LNCaP clone FGC (cell line): ENCODE measurements around the gene TRPC4AP.

Experiments
- DNase-seq: peaks from one replicate; pipeline ENCODE4 v3.0.0-alpha.2; 2011; ENCODE audit warnings: low read depth
- H3K4me3 ChIP-seq: 2 replicates; pipeline ENCODE4 v1.5.1; 2011; ENCODE audit warnings: mild to moderate bottlenecking, low read depth, low read length, control low read depth
- CTCF ChIP-seq: IDR thresholded peaks from 2 replicates; pipeline ENCODE4 v1.5.1; 2012; ENCODE audit warnings: mild to moderate bottlenecking; ENCODE audit not compliant: control insufficient read depth, insufficient read depth; ENCODE audit errors: extremely low read depth

Gene TRPC4AP

GRCh38 chr20:34997774-34998173 lies 94.8 kb downstream of the TRPC4AP start:
- H3K4me3 ChIP-seq, result no peak overlapping the region
- TF ChIP-seq CTCF, result no peak
- DNase-seq, result no peak

- no peak for TF ChIP-seq CTCF
- DNase-seq, result no peak
- H3K4me3 ChIP-seq, result no peak overlapping the region
These were observed 95.5 kb downstream of the TRPC4AP start for GRCh38 chr20:34997131-34997561.

DNA sequence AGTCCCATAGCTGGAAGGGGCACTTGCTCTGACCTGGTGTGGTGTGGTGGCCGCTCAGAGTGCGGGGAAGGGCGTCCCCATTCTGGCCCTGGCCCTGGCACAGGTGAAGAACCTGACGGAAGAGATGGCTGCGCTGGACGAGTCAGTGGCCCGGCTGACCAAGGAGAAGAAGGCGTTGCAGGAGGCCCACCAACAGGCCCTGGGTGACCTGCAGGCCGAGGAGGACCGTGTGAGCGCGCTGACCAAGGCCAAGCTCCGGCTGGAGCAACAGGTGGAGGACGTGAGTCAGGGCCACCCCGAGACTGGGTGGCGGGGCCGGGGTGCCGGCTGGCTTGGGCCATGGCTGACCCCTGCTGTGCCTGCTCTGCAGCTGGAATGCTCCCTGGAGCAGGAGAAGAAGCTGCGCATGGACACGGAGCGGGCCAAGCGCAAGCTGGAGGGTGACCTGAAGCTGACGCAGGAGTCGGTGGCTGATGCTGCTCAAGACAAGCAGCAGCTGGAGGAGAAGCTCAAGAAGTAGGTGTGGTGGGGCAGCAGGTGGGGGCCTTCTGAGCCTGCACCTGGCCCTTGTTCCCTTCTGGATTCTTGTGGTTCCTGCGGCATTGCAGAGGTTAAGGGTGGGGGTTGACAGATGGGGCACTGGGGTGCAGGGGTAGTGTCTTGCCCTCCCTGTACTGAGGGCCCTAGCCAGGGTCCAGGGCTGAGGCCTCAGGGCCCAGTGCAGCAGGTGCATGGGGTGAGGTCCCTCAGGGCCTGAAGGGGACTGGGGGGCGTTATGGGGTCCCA lies 96.2 kb downstream of the TRPC4AP start:
- no peak overlapping the region for H3K4me3 ChIP-seq
- no peak for TF ChIP-seq CTCF
- no peak for DNase-seq

- no peak for DNase-seq
- TF ChIP-seq CTCF, result no peak
These were observed 96.9 kb downstream of the TRPC4AP start for GRCh38 chr20:34995696-34996095.

GRCh38 chr20:34995192-34995591 lies 97.4 kb downstream of the TRPC4AP start:
- no peak for TF ChIP-seq CTCF
- no peak for DNase-seq
- H3K4me3 ChIP-seq, result no peak overlapping the region

More at GRCh38 chr20:34995696-34996095, 96.9 kb downstream of the TRPC4AP start:
- no peak overlapping the region for H3K4me3 ChIP-seq

GRCh38 chr20:34994509-34995131 lies 98.0 kb downstream of the TRPC4AP start:
- TF ChIP-seq CTCF, result no peak
- no peak overlapping the region for H3K4me3 ChIP-seq
- DNase-seq, result no peak

GRCh38 chr20:34993941-34994508 lies 98.6 kb downstream of the TRPC4AP start:
- TF ChIP-seq CTCF, result no peak
- DNase-seq, result no peak
- H3K4me3 ChIP-seq, result no peak overlapping the region
